PFSK-1 (cell line): ENCODE results near the gene IL19.

ENCODE experiments used
- POLR2AphosphoS5 ChIP-seq: IDR thresholded peaks from 2 replicates; pipeline ENCODE4 v1.6.1; 2012; ENCODE audit warnings: low read depth, mild to moderate bottlenecking, control low read depth, low read length, moderate library complexity
- REST ChIP-seq, 2 experiments: IDR thresholded peaks; 2 replicates each; pipeline versions ENCODE4 v1.6.1 to v1.8.0; 2011 to 2012; ENCODE audit warnings: low read depth in 2 of 2, low read length in 2 of 2, control low read depth in 1 of 2, inconsistent platforms in 1 of 2, mild to moderate bottlenecking in 1 of 2, moderate library complexity in 1 of 2; ENCODE audit not compliant: insufficient read depth in 1 of 2

GRCh38 chr1:206784471-206784903 lies 13.9 kb downstream of the IL19 start:
- TF ChIP-seq REST (IDR thresholded peaks at IDR 0.05; ENCODE audit: insufficient read depth in 1 of 2, low read depth in 2 of 2, low read length in 2 of 2) (no peak), POLR2AphosphoS5 (no peak)
